AG04449 (cell line): ENCODE results near the gene BAIAP2L1.

Source experiments
- CTCF ChIA-PET: fragments of 350-600 bp; formaldehyde crosslinking; extraction: SDS; loops from one replicate; lab custom pipeline; 2021; ENCODE audit warnings: antibody characterized with exemption; lab: Yijun Ruan, JAX
- POLR2A ChIA-PET: fragments of 400-600, 350-600 bp; formaldehyde crosslinking; extraction: SDS; loops from one replicate; lab custom pipeline; 2020; ENCODE audit warnings: antibody characterized with exemption, inconsistent platforms; lab: Yijun Ruan, JAX
- DNase-seq: peaks from one replicate; pipeline ENCODE4 v3.0.0-alpha.2; 2010; ENCODE audit warnings: low read depth, low spot score
- H3K4me3 ChIP-seq: 2 replicates; pipeline ENCODE4 v1.5.1; 2011; ENCODE audit warnings: low read depth, mild to moderate bottlenecking, control low read depth, low read length
- TF ChIP-seq, protein P1 (sequence below): IDR thresholded peaks from one replicate; pipeline ENCODE4 v1.5.1; 2011; ENCODE audit warnings: mild to moderate bottlenecking, moderate library complexity, low read length, control low read depth, inconsistent platforms; ENCODE audit not compliant: insufficient read depth; ENCODE audit errors: missing control alignments

The BAIAP2L1 gene

DNA sequence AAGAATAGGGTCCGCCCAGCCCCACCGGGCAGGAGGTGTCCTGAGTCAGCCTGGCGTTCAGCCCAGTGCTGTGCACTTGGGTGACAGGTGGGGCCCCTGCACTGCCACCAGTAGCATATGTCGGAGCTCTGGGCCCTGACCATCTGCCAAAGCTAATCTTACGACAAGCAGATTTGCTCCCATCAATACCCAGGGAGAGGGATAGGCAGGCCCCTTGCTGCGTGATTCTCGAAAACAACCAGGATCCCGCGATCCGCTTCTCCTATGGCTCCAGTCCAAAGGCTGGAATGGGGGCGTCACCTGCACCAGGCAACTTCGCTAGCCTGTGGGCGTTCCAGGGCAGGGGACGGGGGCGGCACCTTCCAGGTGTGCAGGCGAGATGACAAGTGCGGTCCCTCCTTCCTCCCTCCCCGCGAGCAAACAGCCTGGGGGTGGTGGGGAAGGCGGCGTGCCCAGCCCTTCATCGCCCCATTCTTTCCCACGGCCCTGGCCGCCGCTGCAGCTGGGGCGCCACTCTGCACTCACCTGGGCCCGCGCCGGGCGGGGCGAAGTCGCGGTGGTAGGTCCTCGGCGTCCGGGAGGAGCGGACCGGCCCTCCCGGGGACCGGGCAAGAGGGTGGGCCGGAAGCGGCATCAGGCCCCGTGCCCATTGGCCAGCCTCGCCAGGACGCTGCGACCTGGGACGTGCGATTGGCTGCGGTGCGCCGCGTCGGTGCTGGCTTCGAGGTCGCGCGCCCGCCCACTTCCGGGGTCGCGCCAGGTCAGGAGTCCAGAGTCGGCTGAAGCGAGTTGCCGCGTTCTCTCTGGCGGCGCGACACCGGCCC lies 149.1 kb downstream of the BAIAP2L1 start, which contains the start of gene TECPR1:
Gene TECPR1 (minus strand): TSS at position 632 of the 824 bp plus-strand sequence. CDS start 6,086 bp downstream, outside the sequence.
- CTCF ChIA-PET = interaction anchor here (1.0 to 2.5 kb wide), 5 partner anchors 9 to 149 kb away, joined by 4 to 14 read pairs (median 8); partner anchors contain the start of gene BAIAP2L1
- DNase-seq = no peak
- H3K4me3 ChIP-seq = peak within 1 kb of the TSS; percentile 96
- POLR2A ChIA-PET = no interaction called here
- TF ChIP-seq, protein P1, sequence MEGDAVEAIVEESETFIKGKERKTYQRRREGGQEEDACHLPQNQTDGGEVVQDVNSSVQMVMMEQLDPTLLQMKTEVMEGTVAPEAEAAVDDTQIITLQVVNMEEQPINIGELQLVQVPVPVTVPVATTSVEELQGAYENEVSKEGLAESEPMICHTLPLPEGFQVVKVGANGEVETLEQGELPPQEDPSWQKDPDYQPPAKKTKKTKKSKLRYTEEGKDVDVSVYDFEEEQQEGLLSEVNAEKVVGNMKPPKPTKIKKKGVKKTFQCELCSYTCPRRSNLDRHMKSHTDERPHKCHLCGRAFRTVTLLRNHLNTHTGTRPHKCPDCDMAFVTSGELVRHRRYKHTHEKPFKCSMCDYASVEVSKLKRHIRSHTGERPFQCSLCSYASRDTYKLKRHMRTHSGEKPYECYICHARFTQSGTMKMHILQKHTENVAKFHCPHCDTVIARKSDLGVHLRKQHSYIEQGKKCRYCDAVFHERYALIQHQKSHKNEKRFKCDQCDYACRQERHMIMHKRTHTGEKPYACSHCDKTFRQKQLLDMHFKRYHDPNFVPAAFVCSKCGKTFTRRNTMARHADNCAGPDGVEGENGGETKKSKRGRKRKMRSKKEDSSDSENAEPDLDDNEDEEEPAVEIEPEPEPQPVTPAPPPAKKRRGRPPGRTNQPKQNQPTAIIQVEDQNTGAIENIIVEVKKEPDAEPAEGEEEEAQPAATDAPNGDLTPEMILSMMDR = no peak

DNA sequence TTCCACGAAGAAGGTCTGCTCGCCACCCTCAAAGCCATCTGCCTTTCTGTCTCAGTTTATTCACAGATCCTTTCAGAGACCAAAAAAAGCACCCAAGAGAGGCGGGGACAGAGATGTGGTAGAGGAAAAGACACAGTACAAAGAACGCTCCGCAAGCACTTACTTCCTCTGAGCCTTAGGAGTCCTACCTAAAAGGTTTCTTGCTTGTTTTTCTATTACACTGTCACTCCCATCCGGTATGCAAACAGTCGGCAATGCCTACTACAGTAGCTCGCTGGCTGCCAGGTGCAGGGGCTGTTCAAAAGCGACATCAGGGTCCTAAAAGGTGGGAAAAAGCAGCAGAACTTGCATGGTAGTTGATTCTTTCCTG lies 149.7 kb downstream of the BAIAP2L1 start:
- H3K4me3 ChIP-seq = peak overlapping the region; percentile 96
- POLR2A ChIA-PET = no interaction called here
- CTCF ChIA-PET = interaction anchor here (2.5 kb wide), 1 partner anchor 10 kb away, joined by 14 read pairs; no protein-coding TSS in a partner anchor
- TF ChIP-seq, protein P1 = no peak
- DNase-seq = no peak

DNA sequence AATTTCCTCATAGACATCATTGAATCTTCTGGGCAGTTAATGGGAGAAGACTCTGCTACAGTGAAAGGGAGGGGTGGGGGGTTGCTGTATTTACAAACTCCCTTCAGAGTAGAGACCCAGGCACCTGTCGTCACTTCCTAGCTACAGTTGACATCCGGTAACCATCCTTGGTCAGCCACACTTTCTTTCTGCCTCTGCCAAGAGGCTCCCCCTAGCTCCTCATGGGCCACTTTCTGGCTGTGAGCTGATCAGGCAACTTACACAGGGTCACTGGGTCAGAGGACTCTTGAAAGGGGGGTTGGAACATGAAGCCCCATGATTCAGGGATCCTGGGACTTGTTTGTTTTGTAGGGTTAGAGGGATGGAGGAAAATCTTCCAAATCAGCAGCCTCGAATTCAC lies 150.1 kb downstream of the BAIAP2L1 start:
- ChIA-PET CTCF (interaction anchor here (1.2 to 2.5 kb wide), 2 partner anchors 10 to 15 kb away, joined by 3 to 14 read pairs; no protein-coding TSS in a partner anchor), POLR2A (no interaction called here)
- TF ChIP-seq, protein P1 = no peak
- no peak for DNase-seq
- no peak overlapping the region for H3K4me3 ChIP-seq

DNA sequence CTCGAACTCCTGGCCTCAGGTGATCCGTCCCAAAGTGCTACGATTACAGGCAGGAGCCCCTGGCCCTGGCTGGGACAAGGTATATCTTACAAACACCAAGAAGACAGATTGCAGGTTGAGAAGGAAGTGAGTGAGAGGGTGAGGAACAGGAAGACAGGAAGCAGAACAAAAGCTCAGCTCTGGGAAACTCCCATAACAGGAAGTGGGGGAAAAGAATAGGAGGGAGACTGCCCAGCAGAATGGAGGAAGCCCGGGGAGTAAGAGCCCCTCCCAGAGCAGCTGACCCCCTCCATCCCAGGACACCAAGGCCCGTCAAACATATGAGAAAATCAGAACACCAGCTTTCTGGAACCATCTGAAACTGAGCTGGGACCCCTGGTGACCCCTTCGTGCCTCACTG lies 151.8 kb downstream of the BAIAP2L1 start:
- no peak overlapping the region for H3K4me3 ChIP-seq
- no peak for DNase-seq
- ChIA-PET CTCF (interaction anchor here (0.8 to 2.5 kb wide), 4 partner anchors 8 to 228 kb away, joined by 3 to 14 read pairs (median 3); no protein-coding TSS in a partner anchor), POLR2A (no interaction called here)
- TF ChIP-seq, protein P1 = no peak

DNA sequence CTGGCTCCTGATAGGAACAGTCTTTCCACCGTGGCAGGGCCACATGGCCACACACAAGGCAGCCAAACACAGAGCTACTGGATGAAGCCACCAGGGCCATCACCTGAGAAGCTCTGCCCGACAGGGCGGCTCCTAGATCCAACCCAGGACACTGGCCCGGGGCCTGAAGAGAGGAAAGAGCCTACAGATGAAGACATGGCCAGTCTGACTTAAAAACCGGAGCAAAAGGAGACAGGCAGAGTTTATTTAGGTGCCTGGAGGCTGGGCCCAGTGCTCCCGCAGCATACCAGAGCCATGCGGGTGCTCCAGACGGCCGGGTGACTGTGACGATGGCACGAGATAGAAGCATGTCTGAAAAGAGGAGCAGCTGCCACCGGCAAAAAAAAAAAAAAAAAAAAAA lies 152.7 kb downstream of the BAIAP2L1 start:
- no peak for DNase-seq
- POLR2A ChIA-PET = no interaction called here
- TF ChIP-seq, protein P1 = no peak
- H3K4me3 ChIP-seq = no peak overlapping the region
- CTCF ChIA-PET = no interaction called here

DNA sequence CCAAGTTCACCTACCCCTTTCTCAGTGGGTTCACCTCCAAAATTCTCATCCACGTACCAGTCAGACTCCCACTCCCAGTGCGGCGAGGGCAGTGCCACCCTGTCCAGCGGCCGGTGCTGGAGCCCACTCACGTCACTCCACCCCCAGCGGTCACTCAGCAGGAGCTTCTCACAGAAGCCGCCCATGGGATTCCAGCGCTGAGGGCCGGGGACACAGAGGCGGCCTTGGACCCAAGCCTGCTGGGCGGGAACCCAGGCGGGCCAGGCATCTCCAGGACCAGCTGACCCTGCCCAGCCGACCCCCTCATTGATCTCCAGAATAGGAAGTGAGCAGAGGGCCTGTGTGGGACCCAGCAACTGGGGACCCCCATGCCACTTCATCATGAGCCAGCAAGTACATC lies 156.0 kb downstream of the BAIAP2L1 start:
- ChIA-PET CTCF (interaction anchor here (1.9 to 2.4 kb wide), 2 partner anchors 8 to 10 kb away, joined by 5 to 8 read pairs; no protein-coding TSS in a partner anchor), POLR2A (no interaction called here)
- no peak for DNase-seq
- TF ChIP-seq, protein P1 = no peak
- H3K4me3 ChIP-seq = no peak overlapping the region
